NCI-H2081 treated with DMSO at 0.1 percent for 48 hours (cell line): ENCODE results near the gene SPTBN5.

Experiments used
- DNase-seq: peaks from one replicate; lab custom pipeline; 2025; lab: John Stamatoyannopoulos, UW

Gene SPTBN5

GRCh38 chr15:41926185-41927056 is 32.6 kb upstream of the SPTBN5 start:
- DNase-seq: no peak

GRCh38 chr15:41925086-41925608 is 31.3 kb upstream of the SPTBN5 start:
- DNase-seq: no peak

GRCh38 chr15:41923401-41923997 is 29.6 kb upstream of the SPTBN5 start:
- no peak for DNase-seq

- no peak for DNase-seq
Observed at GRCh38 chr15:41922353-41922752, 28.5 kb upstream of the SPTBN5 start.

- no peak for DNase-seq
Observed at GRCh38 chr15:41921639-41922038, 27.8 kb upstream of the SPTBN5 start.

- DNase-seq: no peak
Observed at GRCh38 chr15:41921167-41921566, 27.3 kb upstream of the SPTBN5 start.

GRCh38 chr15:41919954-41920538 is 26.2 kb upstream of the SPTBN5 start:
- no peak for DNase-seq

- no peak for DNase-seq
Observed at GRCh38 chr15:41919201-41919820, 25.5 kb upstream of the SPTBN5 start.

GRCh38 chr15:41918506-41919126 is 24.8 kb upstream of the SPTBN5 start:
- DNase-seq: no peak

- no peak for DNase-seq
Observed at GRCh38 chr15:41917767-41918430, 24.0 kb upstream of the SPTBN5 start.

GRCh38 chr15:41915255-41915994 is 21.6 kb upstream of the SPTBN5 start:
- no peak for DNase-seq

- DNase-seq: no peak
Observed at GRCh38 chr15:41914411-41914810, 20.6 kb upstream of the SPTBN5 start.

GRCh38 chr15:41913256-41913655 is 19.4 kb upstream of the SPTBN5 start:
- no peak for DNase-seq

GRCh38 chr15:41911691-41912345 is 18.0 kb upstream of the SPTBN5 start:
- no peak for DNase-seq

- DNase-seq: no peak
Observed at GRCh38 chr15:41908736-41909461, 15.0 kb upstream of the SPTBN5 start.

- no peak for DNase-seq
Observed at GRCh38 chr15:41907141-41907540, 13.3 kb upstream of the SPTBN5 start.

- DNase-seq: no peak
Observed at GRCh38 chr15:41906608-41907007, 12.8 kb upstream of the SPTBN5 start.

GRCh38 chr15:41905036-41905793 is 11.4 kb upstream of the SPTBN5 start:
- DNase-seq: no peak

GRCh38 chr15:41904541-41905005 is 10.7 kb upstream of the SPTBN5 start:
- peak; percentile 19 for DNase-seq
